ENCODE data around the gene LCLAT1.
A peak's percentile ranks its signal among the peaks of the same experiment; 100 is the strongest.

LCLAT1 gene

GRCh38 chr2:30588994-30589393 lies 141.9 kb downstream of the LCLAT1 start:
- DNase-seq (ENCODE audit: low read depth) = no peak
- no peak for TF ChIP-seq CTCF (conservative IDR thresholded peaks at IDR 0.05; ENCODE audit: low read depth, low read length)
- no peak overlapping the region for H3K4me3 ChIP-seq (ENCODE audit: low read length)

GRCh38 chr2:30590407-30590806 lies 143.4 kb downstream of the LCLAT1 start:
- H3K4me3 ChIP-seq (ENCODE audit: low read length) = no peak overlapping the region
- no peak for TF ChIP-seq CTCF (conservative IDR thresholded peaks at IDR 0.05; ENCODE audit: low read depth, low read length)
- DNase-seq (ENCODE audit: low read depth) = no peak

DNA sequence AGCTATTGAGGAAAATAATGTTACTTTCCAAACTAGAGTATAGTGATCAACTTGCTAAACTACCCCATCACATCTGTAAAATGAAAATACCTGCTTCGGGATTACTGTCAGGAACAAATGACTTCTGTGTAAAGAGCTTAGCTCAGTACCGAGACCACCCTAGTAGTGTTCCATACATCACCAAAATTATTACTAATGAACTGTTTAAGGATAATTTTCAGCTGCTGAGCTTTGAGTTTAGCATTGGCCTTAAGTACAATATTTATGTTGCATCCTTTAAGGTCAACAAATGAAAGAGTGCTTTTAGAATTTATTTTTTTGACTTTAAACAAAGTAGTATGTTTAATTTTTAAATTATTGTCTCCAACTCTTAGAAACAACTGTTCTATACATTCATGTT lies 144.1 kb downstream of the LCLAT1 start:
- no peak for DNase-seq (ENCODE audit: low read depth)
- no peak overlapping the region for H3K4me3 ChIP-seq (ENCODE audit: low read length)
- no peak for TF ChIP-seq CTCF (conservative IDR thresholded peaks at IDR 0.05; ENCODE audit: low read depth, low read length)

DNA sequence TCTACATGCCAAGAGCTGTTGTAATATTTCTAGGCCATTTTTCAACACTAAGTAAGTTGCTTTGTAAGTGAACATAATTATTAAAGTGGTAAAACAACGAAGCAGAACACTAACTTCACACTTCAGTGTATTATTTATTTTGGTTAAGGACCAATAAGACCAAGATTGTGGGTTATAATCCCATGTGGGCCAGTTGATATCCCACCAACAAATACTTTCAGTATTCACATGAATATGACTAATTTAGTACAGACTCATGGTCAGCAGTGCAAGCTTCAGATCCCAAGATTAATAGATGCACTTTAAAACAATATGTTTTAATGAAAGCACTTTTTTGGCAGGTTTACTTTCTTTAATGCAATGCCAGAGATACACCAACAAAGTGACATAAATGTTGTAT lies 154.3 kb downstream of the LCLAT1 start:
- no peak for TF ChIP-seq CTCF (conservative IDR thresholded peaks at IDR 0.05; ENCODE audit: low read depth, low read length)
- H3K4me3 ChIP-seq (ENCODE audit: low read length) = no peak overlapping the region
- DNase-seq (ENCODE audit: low read depth) = peak; percentile 72

DNA sequence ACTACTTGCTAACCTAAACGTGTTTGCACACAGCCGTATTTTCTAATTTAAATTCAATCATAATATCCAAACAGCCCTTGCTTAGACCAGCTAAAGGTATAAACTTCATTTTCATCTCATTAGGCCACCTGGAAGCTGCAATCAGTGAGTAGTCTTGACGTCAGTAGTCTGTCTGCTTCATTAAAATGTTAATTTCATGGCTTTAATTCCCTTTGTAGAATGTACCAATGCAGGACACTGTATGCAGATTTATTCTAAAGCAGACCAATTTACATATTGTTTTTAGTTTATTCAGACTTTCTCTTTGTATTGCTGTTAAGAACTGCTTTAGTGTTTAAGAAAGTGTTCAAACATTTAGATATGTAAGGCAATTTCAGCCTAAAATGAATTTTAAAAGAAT lies 158.2 kb downstream of the LCLAT1 start:
- no peak overlapping the region for H3K4me3 ChIP-seq (ENCODE audit: low read length)
- no peak for DNase-seq (ENCODE audit: low read depth)
- TF ChIP-seq CTCF (conservative IDR thresholded peaks at IDR 0.05; ENCODE audit: low read depth, low read length) = no peak

DNA sequence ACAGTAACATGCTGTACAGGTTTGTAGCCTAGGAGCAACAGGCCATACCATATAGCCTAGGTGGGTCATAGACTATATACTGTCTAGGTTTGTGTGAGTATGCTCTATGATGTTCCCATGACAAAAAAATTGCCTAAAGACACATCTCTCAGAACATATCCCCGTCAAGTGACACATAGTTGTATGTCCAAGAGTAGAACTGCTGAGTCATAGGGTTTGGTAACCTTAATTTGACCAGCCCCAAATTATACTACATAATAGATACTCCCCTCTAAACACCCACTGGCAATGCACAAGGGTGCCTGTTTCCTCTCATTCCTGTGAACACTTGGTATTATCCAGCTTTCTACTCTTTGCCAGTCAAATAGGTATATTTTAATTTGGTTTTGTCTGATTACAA lies 161.6 kb downstream of the LCLAT1 start:
- DNase-seq (ENCODE audit: low read depth) = no peak
- TF ChIP-seq CTCF (conservative IDR thresholded peaks at IDR 0.05; ENCODE audit: low read depth, low read length) = no peak
- no peak overlapping the region for H3K4me3 ChIP-seq (ENCODE audit: low read length)

- TF ChIP-seq CTCF (conservative IDR thresholded peaks at IDR 0.05; ENCODE audit: low read depth, low read length) = no peak
- no peak overlapping the region for H3K4me3 ChIP-seq (ENCODE audit: low read length)
- no peak for DNase-seq (ENCODE audit: low read depth)
These were observed 164.5 kb downstream of the LCLAT1 start for GRCh38 chr2:30611583-30611982.

Data from retinal pigment epithelial cell (primary cell).